CD4-positive, alpha-beta T cell treated with Interferon gamma for 1 hour (primary cell): ENCODE results near the gene STK4.
A peak's percentile ranks its signal among the peaks of the same experiment; 100 is the strongest.

Experiments
- DNase-seq: peaks from one replicate; pipeline ENCODE4 v3.0.0-alpha.2; 2020

Gene STK4

DNA sequence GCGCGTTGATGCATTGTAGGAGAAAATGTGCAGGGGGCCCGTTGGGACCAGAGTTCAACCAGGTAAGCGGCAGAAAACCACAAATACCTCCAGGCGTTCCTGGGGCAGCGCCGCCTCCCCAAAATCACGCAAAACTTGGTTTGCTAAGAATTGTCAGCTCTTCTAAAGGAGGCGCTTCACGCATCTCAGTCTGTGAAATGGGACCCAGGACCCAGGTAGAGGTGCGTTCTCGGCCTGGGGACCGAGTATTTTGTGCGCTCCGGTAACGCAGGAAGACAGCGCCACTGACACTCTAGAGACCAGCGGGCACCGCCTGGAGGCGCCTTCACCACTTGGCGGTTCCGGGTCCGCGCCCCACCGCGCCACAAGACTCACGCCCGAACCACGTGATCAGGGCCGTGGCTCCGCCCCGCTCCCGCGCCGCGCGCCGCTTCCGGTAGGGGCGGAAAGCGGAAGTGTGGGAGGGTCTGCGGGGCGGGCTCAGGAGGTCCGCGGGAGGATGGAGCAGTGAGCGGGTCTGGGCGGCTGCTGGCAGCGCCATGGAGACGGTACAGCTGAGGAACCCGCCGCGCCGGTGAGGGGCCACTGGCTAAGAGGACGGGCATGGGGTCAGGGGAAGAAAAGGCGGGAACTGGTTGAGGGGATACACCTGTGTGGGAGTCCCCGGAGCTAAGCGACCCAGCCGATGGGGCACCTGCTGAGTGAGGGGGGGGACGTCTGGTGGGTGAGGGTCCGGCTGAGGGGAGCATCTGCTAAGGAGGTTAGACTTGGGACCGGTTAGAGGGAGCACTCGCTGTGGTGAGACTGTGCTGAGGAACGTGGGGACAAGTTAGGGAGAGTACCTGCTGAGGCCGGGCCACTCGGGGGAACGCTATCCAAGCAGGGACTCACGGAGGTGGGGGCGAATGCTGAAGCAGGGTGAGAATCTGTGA is at the start of gene STK4:
Gene STK4 (plus strand): TSS at position 483 of the 932 bp plus-strand sequence. CDS start 57 bp downstream, at position 540.
- DNase-seq: peak; percentile 95

DNA sequence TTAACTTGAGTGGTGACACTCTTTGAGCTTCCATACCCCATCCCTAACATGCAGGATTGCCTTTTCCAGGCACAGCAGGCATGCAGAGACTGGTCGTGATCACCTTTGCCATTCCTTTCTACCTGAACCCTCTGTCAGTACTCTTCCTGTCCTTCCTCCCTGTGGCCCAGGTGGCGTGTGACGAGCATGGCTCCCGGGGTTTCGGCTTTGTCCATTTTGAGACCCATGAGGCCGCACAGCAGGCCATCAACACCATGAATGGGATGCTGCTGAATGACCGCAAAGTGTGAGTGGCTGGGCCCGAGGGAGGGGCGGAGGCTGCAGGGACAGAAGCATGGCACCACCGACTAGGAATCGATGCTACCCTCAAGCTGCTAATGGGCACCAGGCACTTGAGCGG is 49.7 kb upstream of the STK4 start:
- no peak for DNase-seq

DNA sequence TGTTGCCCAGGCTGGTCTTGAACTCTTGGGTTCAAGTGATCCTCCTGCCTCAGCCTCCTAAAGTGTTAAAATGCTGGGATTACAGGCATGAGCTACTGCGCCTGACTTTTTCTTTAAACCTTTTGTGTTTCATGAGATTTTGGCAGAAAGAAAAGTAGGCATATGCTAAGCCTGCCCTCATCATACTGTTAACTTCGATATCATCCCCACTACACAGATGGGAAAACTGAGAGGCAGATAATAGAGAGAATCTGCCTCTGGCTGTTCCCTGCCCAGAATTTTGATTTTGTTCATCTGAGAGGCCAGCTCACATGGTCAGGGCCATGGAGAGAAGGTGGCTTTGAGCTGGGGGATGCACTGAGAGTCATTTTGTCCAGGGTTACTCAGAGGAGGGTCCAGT is 48.9 kb upstream of the STK4 start:
- DNase-seq: no peak

DNA sequence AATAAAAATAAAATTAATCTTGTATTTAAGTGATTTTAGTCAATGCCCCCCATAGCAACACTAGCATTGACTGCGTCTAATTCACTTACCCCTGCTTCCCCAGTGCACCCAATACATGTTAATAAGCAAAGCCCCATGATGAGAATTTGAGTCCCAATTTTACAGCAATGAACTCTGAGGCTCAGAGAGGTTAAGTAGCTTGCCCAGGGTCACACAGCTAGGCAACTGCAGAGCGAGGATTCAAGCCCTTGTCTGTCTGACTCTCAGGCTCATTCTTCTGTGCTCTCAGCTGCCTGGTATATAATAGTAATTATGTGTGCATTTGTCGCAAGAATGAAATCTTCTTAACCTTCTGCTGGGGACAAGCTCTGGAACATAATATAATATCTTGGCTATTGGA is 48.0 kb upstream of the STK4 start:
- DNase-seq: no peak

DNA sequence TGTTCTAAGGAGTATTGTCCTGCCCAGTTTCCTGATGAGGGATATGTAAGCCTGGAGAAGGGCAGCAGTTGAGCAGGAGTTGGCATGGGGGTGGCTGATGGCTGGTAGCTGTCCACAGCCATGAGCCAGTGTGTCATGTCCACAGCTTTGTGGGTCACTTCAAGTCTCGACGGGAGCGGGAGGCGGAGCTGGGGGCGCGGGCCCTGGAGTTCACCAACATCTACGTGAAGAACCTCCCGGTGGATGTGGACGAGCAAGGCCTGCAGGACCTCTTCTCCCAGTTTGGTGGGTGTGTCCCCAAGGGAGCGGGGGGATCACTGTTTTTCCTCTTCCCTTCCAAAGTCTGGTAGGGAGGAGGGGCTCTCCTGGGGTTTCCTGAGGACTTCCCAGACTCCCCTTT is 47.6 kb upstream of the STK4 start:
- DNase-seq: no peak

DNA sequence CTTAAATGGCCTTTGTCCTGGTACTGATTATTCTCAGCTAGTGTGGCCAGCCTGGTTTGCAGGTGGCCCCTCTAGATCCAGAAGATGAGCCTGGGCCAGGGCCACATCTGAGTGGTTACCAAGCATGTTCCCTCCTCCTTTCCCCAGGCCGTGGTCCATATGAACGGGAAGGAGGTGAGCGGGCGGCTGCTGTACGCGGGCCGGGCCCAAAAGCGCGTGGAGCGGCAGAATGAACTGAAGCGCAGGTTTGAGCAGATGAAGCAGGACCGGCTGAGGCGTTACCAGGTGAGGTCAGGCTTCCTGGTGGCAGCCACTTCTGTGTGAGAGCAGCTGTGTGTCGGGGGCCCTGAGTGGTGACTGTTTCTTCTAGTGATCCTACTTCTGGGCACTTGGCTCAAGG is 44.9 kb upstream of the STK4 start:
- DNase-seq: no peak

DNA sequence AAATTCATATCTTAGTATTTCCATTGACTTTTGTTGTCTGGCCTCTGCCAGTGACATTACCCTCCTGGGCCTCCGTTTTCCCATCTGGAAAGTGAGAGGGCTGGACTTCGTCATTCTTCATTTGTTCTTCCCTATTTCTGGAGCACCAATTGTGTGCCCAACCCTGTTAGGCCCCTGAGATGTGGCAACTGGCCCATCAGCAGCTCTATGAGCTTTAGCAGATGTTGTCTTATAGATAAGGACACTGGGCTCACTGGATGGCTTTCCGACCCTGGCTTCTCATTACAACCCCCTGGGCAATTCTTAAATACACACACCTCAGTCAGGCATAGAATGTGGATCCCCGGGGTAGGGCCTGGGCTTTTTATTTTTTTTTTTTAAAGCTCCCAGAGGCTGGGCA is 41.8 kb upstream of the STK4 start:
- DNase-seq: no peak

DNA sequence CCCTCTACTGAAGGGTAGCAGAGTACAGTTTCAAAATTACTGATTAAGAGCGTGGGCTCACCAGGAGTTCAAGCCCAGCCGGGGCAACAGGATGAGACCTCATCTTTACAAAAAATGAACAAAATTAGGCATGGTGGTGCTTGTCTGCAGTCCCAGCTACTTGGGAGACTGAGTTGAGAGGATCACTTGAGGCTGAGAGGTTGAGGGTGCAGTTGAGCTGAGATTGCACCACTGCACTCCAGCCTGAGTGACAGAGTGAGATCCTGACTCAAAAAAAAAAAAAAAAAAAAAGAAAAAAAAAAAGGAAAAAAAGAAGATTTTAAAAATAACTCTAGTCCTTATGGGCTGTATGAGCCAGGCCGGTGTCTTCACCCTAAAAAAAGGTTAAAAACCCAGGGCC is 37.7 kb upstream of the STK4 start:
- no peak for DNase-seq

DNA sequence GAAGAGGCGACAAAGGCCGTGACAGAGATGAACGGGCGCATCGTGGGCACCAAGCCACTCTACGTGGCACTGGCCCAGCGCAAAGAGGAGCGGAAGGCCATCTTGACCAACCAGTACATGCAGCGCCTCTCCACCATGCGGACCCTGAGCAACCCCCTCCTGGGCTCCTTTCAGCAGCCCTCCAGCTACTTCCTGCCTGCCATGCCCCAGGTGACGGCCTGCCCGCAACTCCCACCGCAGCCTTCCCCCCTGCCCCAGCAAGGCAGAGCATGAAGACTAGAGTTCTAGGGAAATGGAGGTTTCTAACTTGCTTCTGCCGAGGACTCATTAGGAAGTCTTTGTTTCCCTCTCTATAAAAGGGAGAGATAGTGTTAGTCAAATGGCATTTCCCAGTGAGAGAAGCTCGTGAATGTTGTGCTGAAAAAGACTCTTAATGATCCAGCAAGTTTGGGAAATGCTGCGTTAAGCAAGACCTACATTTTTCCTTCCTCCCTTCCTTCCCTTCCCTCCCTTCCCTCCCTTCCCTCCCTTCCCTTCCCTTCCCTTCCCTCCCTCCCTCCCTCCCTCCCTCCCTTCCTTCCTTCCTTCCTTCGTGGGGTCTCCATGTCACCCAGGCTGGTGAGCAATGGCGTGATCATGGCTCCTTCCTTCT is 35.7 kb upstream of the STK4 start:
- DNase-seq: no peak

DNA sequence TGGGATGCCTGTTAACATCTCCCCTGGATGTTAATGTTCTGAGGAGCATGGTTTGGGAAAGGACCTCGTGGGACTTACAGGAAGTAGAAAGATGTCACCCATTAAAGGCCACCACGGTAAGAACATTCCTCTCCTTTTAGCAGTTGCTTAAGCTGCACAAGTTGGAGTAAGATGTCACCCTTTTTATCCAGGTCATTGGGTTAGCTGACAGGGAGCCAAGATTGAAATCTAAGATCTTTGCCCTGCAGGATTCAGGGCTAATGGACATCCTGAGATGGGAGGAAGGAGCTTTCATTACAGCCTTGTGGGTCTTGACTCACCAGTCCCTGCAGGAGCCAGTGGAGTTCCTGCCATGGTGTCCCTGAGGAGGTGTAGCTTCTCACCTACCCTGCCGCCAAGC is 34.4 kb upstream of the STK4 start:
- DNase-seq: no peak

DNA sequence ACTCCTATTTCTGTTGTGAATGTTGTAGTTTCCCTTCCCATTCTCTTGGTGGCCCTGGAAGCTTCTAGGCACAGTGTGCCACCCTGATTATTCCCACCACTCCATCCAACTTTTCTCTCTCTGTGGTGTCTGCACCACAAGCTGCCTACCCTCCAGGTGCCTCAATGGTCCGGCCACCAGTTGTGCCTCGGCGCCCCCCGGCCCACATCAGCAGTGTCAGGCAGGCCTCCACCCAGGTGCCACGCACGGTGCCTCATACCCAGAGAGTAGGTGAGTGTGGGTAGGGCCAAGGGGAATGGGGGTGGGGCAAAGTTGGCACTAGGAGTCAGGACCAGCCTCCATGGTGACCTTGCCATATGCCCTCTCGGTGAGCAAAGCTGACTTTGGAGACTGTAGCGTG is 33.4 kb upstream of the STK4 start:
- no peak for DNase-seq

DNA sequence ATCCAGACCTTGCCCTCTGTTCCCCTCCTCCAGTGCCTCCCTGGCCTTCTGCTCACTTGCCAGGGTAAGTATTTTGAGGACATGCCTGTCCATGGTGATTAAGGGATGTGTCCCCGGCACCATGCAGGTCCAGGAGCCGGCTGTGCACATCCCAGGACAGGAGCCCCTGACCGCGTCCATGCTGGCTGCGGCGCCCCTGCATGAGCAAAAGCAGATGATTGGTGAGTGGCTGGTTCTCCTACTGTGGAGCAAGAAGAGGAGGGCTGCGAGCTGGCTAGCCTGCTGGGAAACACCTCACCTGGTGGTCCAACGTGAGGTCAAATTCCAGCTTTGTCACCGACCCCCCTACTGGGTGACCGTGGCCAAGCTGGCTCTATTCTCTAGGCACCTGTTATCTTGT is 29.8 kb upstream of the STK4 start:
- no peak for DNase-seq

DNA sequence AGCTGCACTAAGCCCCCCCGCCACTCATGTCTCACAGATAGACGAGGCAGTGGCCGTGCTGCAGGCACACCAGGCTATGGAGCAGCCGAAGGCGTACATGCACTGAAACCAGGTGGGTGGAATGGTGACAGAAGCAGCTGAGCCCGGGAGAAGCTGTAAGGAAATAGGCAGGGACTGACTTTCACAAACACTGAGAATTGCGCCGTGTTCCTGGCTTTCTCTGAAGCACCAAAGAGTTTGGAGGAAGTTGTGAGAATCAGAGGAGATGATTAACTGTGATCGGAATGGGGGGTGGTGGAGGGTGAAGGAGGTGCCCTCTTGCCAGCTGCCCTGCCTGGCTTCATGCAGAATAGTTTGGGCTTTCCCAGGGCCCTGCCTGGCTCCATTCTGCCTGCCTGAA is 27.7 kb upstream of the STK4 start:
- no peak for DNase-seq

DNA sequence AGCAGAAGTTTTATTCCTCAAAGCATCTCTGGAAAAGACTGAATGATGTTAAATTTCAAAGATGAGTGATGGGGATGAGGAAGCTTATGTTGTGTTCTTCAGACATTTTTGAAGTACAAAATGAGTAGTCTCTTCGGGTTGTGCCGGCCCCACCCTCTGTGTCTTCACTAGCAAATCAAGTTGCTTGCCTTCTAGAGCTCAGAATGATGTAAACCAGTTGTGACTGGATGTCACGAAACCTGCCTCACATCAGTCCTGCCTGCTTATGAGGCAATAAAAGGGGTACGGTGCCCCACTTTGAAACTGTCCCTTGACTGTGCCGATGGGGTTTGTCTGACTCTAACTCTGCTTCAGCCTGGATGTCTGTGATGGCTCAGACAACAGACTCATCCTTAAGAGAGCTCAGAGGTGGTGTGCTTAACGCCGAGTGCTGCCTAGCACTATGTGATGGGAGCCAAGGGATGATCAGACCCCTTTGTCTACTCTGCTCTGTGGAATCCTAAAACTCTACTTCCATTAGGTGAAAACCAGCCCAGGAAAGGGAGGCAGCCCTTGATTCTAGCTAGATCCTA is 25.1 kb upstream of the STK4 start:
- DNase-seq: no peak

DNA sequence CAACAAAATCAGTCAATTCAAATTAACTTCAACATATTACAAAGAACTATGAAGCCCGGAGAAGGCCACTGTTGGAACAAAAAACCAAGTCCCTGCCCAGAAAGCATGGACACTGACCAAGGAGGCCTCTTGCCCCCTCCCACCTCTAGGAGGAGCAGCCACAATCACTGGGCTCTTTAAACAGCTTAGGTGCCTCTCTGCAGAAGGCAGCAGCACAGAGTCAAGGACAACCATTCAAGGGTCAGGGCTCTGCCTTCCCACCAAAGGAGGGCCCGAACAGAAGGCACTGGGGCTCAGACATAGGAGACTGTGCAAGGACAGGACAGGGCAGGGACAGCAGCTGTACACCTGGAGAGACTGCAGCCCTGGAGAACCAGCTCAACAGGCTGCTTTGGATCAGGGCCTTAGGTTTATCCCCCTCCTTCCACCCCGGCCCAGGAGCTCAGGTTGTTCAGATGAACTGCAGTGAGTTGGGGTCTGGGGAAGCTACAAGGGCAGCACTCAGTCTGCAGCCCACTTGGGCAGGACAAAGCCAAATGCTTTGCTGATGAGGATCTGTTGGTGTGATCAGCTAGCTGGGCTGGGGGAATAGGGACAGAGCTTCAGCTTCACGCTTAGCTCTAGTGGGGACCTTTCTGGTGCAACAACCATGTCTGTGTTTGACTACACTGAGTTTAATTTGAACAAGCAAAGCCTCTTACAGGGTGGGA is 23.9 kb upstream of the STK4 start:
- DNase-seq: no peak

DNA sequence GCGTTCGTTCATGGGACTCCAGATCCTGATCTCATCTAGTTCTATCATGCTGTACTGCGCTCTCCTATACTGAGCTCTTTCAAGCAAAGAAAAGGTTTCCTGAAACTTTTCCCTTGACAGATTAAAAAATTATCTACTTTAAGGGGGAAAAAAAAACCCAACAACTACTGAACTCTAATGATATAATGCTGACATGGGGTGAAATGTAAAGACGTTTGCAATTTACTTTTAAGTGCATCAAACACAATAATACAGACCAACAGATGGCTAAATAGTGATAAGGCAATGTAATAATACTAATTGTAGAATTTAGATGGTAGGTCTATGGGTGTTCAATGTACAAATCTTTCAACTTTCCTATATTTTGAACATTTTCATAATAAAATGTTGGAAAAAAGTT is 22.5 kb upstream of the STK4 start:
- DNase-seq: no peak

DNA sequence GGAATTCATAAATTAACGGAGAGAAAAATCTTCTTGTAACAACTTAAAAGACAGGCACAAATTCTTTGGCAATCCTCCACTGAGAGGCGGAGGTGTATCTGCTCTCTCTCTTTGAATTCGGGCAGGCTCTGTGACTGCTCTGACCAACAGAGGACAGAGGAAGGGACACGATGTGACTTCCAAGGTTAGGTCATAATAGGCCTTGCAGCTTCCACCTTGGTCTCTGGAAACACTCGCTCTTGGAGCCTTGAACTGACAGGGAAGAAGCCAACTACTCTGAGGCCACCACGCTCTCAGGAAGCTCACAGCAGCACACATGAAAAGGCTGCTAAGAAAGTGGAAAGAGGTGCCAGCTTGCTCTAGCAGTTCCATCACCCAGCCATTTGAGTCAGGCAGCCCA is 21.1 kb upstream of the STK4 start:
- no peak for DNase-seq

DNA sequence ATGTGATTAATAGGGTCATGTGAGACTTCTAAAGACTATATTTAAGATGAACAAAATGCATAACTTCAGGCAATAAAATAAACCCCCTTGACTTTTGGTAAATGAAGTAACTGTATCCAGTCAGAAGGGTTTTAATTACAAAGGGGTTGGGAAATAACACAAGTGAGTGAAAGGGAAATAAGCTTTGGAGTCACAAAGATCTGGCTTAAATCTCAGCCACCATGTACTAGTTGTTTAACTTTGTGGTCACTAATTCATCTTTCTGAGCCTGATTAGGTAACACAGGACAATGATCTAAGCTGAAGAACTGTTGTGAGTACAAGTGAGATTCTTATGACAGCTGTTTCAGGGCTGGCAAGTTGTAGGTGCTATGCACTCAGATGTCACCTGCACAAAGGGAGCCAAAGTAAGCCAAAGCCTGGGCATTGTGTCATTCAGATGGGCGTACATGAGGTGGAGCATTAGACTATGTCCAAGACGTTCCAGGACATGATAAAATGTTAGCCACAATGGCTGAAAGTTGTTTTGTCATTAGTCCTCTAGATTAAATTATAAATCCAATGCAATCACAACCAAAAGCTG is 19.9 kb upstream of the STK4 start:
- no peak for DNase-seq

DNA sequence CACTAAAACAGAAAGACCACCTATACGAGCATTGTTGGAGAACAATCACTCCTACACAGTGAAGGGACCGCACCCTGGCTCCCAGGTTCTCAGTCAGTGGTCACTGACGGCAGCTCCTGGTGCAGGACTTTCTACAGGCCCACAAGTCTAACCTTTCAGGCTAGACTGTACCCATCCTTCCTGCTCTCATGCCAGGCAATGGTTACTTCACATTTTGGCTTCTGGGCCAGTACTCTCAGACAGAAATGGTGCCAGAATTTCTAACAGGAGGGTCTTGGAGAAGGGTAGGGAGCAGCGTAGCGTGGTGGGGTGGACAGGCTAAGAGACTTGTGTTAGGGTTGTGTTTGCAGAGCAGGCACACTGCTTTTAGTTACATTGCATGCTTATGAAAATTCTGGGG is 18.2 kb upstream of the STK4 start:
- no peak for DNase-seq

DNA sequence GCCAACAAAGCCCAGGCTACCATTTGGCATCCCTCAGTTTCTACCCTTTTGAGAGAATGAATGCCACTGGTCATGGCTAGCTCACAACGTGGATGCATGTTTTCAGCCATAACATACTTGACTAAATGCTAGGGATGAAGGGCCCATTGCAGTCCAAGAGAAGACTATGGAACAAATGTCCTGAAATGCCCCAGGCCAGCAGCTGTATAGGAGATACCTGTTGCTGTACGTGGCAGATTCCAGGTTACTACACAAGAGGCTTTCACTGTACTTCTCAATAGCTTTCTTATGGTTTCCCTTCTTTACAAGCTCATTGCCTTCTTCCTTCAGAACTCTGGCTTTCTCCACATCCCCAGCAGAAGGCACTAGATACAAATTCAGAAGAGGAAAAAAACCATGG is 17.8 kb upstream of the STK4 start:
- DNase-seq: no peak

DNA sequence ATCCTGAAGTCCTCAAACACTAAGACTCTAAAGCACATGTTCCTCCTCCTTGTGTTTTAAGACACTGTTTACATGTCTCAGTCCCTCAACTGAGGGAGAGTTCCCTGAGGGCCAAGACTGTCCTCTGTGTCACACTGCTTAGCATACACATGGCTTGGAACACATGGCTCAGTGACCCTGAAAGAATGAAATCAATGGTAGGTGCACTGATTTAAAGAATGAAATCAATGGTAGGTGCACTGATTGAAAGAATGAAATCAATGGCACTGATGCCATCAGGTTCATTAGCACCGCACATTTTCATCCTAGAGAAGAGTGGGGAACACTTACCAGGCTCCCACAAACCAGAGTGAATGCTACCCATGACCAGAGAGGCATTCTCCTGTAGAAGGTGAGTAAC is 15.9 kb upstream of the STK4 start:
- no peak for DNase-seq

DNA sequence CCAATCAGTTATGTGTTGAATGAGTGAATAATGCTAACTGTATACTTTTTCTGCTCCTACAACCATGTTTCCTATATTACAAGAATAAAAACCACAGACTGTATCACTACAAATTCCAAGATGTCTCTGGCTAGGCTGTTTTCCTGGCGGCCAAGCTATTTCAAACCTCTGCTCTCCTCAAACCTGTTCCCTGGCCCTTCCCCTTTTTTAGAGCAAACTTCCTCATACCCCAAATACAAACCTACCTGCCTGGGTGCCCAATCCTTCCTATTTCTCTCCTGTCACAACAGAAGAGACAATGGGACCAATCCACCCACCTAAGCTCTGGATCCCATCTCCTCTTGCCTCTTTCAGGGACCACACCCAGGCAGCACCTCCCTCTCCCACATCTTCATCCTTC is 13.6 kb upstream of the STK4 start:
- no peak for DNase-seq

DNA sequence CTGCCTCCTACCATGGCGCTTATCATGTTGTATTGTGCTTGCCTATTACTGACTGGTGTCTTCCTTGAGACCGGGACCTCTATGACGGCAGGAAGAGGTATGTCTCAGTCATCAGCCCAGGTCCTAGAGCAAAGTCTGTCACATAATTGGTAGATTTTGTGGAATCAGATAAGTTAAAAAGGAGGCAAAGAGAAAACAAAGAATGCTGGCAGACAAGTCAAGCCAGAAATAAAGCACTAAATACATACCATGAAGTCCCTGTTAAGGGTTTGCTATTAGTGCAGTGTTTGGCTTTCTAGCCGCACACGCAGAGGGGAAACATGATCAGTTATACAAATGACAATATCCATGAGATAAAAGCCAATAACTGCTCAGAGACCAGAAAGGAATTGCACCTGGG is 12.1 kb upstream of the STK4 start:
- no peak for DNase-seq
